Epithelial cell of prostate (primary cell): ENCODE data around the gene PTPRT.

Experiments used
- DNase-seq: peaks from one replicate; pipeline ENCODE4 v3.0.0-alpha.2; 2011; ENCODE audit warnings: low read depth, low spot score
- H3K27ac ChIP-seq: fragments of 450-650 bp; 2 replicates; pipeline ENCODE4 v1.5.1; 2017; ENCODE audit warnings: mild to moderate bottlenecking

Gene PTPRT

DNA sequence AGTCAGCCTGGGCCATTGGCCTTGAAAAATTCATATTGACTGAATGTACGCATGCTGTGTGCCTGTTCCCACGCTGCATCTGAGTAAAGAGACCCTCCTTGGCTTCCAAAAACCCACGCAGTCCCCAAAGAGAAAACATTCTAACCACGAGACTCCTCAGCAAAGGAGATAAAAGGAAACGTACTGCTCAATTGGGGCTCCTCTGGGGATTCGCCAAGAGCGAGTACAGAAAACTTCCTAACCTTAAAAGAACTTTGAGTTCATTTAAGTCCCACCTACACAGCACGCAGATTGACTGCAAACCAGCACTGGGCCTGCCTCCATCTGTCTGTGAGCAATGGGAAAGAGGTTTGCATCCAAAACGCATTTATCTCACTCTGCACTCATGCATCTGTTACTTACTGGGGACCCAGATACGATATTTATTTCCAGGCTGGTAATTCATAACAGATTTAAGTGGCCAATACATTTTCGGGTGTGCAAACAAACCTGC lies 1065.7 kb downstream of the PTPRT start:
- H3K27ac ChIP-seq: no peak overlapping the region
- no peak for DNase-seq

- H3K27ac ChIP-seq: no peak overlapping the region
- DNase-seq: no peak
Observed at GRCh38 chr20:42118409-42119125, 1071.1 kb downstream of the PTPRT start.

- no peak overlapping the region for H3K27ac ChIP-seq
Observed at GRCh38 chr20:42118001-42118400, 1071.7 kb downstream of the PTPRT start.

DNA sequence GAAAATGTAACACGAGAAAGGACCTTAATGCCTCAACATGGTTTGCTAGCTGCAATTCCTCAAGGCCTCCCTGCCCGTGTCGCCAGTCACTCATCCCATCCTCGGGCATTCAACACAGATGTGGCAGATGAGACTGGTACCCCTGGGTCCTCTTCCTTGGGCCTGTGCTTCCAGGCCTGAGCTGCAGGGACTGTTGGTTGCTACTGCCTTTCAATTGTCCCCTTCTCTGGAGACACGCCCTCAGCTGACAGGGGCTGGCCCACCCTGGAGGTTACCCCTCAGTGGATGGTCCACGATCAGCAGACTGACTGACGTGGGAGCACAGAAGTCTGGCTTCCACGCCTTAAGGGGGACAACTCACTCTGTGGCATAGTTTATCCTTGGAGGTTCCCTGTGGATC lies 1076.5 kb downstream of the PTPRT start:
- H3K27ac ChIP-seq: no peak overlapping the region
- no peak for DNase-seq

More at GRCh38 chr20:42118001-42118400, 1071.7 kb downstream of the PTPRT start:
- no peak for DNase-seq

GRCh38 chr20:42112161-42112560 lies 1077.5 kb downstream of the PTPRT start:
- no peak overlapping the region for H3K27ac ChIP-seq
- no peak for DNase-seq

- no peak overlapping the region for H3K27ac ChIP-seq
- no peak for DNase-seq
Observed at GRCh38 chr20:42111349-42111748, 1078.4 kb downstream of the PTPRT start.

- H3K27ac ChIP-seq: no peak overlapping the region
- no peak for DNase-seq
Observed at GRCh38 chr20:42110301-42110700, 1079.4 kb downstream of the PTPRT start.

DNA sequence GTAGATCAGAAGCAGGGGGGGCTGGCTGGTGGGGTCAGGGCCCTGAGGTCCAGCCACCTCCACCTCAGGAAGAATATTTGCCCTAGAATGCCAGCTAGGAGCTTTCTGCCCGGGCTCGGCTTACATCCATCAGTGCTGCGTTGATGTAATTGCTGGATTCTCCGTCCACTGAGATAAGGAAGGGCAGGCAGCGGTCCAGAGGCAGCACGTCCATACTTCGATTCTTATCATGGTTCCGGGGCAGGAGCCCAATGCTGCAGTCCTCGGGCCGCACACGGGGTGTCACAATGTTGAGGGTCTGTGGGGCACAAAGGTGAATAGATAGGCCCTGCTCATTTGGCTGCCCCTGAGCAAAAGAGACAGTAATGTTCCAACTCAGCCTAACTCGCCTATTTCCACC lies 1087.7 kb downstream of the PTPRT start:
- no peak for DNase-seq
- no peak overlapping the region for H3K27ac ChIP-seq

- DNase-seq: no peak
- H3K27ac ChIP-seq: no peak overlapping the region
Observed at GRCh38 chr20:42100137-42100704, 1089.5 kb downstream of the PTPRT start.

- no peak overlapping the region for H3K27ac ChIP-seq
- DNase-seq: no peak
Observed at GRCh38 chr20:42099101-42099500, 1090.6 kb downstream of the PTPRT start.

DNA sequence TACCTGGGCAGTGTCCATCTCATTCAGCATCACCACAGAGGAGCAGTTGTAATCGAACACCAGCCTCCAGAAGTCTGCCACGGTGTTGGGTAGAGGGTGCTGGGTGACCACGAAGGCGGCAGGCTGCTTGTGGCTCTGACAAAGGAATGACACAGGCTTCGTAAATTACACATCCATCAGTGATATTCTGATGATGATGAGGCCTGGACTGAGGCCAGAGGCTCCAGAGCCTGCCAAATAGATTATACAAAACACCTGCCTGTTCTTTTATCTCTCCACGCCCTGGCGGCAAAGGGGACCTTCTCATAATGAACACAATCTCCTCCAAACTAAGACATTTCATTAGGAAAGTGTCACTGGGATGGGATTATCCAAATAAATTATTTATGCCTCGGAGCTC lies 1091.3 kb downstream of the PTPRT start:
- no peak overlapping the region for H3K27ac ChIP-seq
- no peak for DNase-seq

- DNase-seq: no peak
- H3K27ac ChIP-seq: no peak overlapping the region
Observed at GRCh38 chr20:42097741-42098140, 1092.0 kb downstream of the PTPRT start.

DNA sequence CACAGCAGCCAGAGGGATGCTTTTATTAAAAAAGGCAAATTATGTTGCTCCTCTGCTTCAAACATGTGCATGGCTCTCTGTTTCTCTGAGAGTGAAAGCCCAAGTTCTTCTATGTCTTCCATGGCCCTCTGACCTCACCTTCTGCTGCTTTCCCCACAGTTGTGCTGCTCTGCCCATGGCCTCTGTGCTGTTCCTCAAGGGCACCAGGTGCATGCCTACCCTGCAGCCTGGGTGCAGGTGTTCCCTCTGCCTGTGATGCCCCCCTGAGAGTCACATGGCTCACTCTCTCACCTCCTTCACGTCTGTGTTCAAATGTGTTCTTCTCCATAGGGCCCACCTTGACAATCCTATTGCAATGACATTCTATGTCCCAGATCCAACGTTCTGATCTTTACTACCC lies 1094.5 kb downstream of the PTPRT start:
- H3K27ac ChIP-seq: no peak overlapping the region
- no peak for DNase-seq

DNA sequence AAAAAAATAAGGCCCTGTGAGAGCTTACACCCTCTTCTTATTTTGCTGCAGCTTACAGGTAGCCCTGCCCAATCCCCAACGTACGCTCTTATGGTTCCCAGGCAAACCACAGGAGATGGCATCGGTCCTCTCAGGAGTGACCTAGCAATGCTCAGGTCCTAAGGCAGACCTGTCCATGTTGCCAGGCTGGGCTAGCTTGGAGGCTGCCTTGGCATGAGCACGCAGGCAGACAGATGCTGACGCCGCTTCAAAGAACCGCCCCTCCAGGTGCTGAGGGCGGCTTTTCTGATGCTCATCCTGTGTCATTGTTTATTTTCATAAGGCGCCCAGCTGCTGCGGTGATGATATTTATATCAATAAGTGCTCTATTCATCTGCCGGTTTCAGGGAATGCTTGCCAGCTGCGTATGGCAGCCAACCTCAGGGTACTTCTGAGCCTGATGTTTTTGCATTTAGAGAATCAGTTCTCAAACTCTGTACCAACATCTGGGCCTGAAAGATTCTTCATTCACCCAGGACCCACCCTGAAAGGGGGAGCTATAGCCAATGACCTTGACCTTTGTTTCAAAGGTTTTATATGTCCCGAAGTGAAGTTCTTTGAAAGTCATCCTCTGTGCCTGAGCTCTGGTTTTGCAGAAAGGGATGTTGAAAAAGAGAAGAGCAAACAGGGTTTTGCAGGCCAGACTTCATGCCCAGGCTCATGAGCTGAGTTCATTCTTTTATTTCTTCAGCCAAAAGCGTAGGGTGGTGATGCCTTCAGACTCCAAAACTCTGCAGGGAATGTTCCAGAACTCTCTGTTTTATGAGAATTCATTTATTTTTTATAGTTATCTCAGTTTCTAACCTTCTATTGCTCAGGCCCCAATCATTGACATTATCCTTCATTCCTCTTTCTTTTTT lies 1095.9 kb downstream of the PTPRT start:
- no peak overlapping the region for H3K27ac ChIP-seq
- no peak for DNase-seq

DNA sequence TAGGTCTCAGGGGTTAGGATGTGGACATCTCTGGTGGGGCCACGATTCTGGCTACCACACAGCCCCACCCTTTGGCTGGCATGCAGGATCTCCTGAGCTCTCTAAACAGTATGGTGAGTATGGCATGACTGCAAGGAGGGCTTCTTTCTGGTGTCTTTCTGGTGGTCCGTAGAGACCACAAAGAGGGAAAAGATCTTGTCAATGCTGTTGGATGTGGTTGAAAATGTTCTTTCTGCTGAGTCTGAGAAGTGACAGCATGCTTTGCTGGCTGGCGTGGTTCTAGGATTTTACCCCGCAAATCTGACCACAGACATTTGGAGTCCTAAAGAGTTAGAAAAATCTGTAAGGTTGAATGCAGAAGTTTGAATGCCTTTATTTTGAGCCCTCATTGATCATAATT lies 1096.7 kb downstream of the PTPRT start:
- no peak for DNase-seq
- no peak overlapping the region for H3K27ac ChIP-seq

DNA sequence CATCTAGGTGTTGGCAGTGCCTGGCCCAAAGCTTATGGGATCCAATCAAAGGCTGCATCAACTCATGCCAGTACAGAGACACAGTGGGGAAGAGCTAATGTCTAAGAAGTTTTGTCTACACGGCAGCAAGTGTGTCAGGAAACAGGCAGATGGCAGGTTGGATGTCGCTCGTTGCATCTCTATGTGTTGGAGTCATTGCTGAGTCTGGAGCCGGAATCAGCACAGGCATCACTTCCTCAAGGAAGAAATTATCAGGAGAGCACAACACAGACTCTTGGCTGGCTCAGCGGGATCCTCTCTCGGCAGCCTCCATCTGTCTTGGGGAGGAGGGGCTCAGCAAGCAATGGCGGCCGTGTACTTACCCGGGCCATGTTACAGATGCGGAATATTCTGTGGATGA lies 1104.3 kb downstream of the PTPRT start:
- no peak for DNase-seq
- H3K27ac ChIP-seq: no peak overlapping the region

DNA sequence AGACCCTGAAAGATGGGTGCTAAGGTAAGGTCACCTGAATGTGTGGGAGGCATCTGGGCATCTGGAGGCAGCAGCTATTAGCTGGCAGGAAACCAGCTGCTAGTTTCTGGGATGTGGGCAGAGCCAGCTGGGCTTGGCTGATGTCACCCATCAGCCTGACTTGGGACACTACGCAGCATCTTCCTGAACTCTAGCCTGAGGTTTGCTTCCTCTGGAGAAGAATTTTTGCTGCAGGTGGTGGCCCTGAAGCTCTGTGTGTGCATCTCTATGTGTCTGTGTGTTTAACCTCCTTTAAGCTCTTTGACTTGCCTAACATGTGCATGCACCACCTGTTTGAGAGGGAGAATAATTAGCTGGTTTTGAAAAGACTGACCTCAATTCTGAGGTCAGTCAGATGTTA lies 1106.4 kb downstream of the PTPRT start:
- no peak for DNase-seq

GRCh38 chr20:42082611-42083010 lies 1107.1 kb downstream of the PTPRT start:
- no peak for DNase-seq
- H3K27ac ChIP-seq: no peak overlapping the region

More for the DNA sequence above, 1106.4 kb downstream of the PTPRT start:
- H3K27ac ChIP-seq: no peak overlapping the region

DNA sequence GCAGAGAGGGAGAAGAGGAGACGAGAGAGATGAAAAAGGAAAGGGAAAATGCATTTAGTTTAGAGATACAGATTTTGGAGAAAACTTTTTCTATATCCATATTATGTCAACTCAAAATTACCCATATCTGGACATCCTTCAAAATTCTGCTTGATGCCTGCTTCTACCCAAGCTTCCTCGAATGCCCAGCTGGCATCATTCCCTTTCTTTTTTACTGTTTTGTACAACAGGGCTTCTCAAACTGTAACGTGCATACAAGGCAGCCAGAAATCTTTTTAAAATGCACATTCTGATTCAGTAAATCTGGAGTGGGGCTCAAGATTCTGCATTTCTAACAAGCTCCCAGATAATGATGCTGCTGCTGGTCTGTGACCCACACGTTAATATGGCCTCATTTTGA lies 1108.8 kb downstream of the PTPRT start:
- no peak overlapping the region for H3K27ac ChIP-seq
- DNase-seq: no peak

- no peak for DNase-seq
Observed at GRCh38 chr20:42074944-42075343, 1114.8 kb downstream of the PTPRT start.

GRCh38 chr20:42067596-42067995 lies 1122.1 kb downstream of the PTPRT start:
- no peak for DNase-seq
- H3K27ac ChIP-seq: no peak overlapping the region

More at GRCh38 chr20:42074944-42075343, 1114.8 kb downstream of the PTPRT start:
- no peak overlapping the region for H3K27ac ChIP-seq
